ENCODE measurements around the gene COQ8A.

The COQ8A gene

GRCh38 chr1:226974544-226975258 lies 34.6 kb downstream of the COQ8A start:
- DNase-seq, result no peak

- no peak for DNase-seq
Measured at GRCh38 chr1:226975259-226976250, 35.5 kb downstream of the COQ8A start.

- no peak for DNase-seq
Measured at GRCh38 chr1:226976276-226976977, 36.3 kb downstream of the COQ8A start.

- DNase-seq, result no peak
Measured at GRCh38 chr1:226976978-226977642, 37.0 kb downstream of the COQ8A start.

- DNase-seq, result no peak
Measured at GRCh38 chr1:226977643-226978431, 37.7 kb downstream of the COQ8A start.

GRCh38 chr1:226978432-226979114 lies 38.5 kb downstream of the COQ8A start:
- no peak for DNase-seq

- DNase-seq, result no peak
Measured at GRCh38 chr1:226979115-226979516, 39.0 kb downstream of the COQ8A start.

GRCh38 chr1:226979517-226980121 lies 39.5 kb downstream of the COQ8A start:
- no peak for DNase-seq

GRCh38 chr1:226980122-226980560 lies 40.0 kb downstream of the COQ8A start:
- no peak for DNase-seq

GRCh38 chr1:226980565-226981385 lies 40.7 kb downstream of the COQ8A start:
- DNase-seq, result no peak

GRCh38 chr1:226981386-226981817 lies 41.3 kb downstream of the COQ8A start:
- DNase-seq, result no peak

- DNase-seq, result no peak
Measured at GRCh38 chr1:226981838-226982237, 41.7 kb downstream of the COQ8A start.

GRCh38 chr1:226982451-226983177 lies 42.5 kb downstream of the COQ8A start:
- no peak for DNase-seq

- DNase-seq, result no peak
Measured at GRCh38 chr1:226983247-226983991, 43.3 kb downstream of the COQ8A start.

- no peak for DNase-seq
Measured at GRCh38 chr1:226983992-226984364, 43.9 kb downstream of the COQ8A start.

- no peak for DNase-seq
Measured at GRCh38 chr1:226984521-226985238, 44.6 kb downstream of the COQ8A start.

GRCh38 chr1:226985239-226985838 lies 45.2 kb downstream of the COQ8A start:
- no peak for DNase-seq

Data from activated T-cell treated with anti-CD3 and anti-CD28 coated beads, Interleukin-2, amount 50 U/mL, for 1 hour (primary cell).